ENCODE data around the gene ENTPD2.
A peak's percentile ranks its signal among the peaks of the same experiment; 100 is the strongest.

ENTPD2 gene
- 0 to 0.16 (median 0) reads per million in 18 experiments for total RNA-seq

DNA sequence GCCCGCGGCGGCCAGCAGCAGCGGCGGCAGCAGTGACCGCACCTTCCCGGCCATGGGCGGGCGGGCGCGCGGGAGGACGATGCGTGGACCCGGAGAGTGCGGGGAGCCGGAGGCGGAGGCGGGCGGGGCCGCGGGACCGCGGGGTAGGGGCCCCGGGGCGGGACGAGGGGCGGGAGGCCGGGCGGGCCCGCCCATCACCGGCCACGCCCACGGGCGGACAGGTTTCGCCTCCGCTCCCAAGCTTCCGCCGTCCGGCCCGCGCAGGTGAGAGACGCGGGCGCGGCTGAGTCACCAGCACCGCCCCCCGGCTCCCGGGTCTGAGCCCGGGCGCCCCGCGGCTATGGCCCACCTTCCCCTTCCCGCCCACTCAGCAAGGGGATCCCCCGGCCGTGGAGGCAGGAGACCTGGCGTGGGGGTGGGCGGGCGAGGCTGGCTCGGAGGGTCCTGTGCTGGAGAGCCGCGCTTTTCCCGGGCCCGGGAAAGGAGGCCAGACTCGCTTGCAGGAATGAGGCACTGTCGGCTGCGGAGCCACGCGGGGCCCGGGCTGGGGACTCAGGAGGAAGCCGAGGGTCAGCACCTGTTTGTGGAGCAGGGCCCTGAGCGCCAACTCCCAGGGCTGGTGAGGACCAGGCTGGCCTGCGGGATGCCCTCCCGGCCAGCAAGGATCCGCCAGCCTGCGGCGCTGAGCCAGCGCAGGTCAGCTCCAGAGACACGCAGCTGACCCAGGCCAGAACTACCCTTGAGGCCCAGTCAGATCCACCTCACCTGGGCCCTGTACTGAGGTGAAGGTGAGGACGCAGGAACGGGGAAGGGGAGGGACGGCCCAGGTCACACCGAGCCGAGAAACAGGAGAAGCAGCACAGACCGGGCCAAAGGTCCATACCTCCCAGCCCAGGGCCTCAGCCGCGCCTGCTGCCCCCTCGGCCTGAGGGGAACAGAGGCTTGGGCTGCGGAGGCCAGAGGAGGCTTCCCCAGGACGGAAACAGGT is at the start of gene ENTPD2:
Gene ENTPD2, minus strand, starts transcription at position 118 of the 988 bp plus-strand sequence. Its CDS starts 64 bp downstream, at position 54.
- no peak for DNase-seq

DNA sequence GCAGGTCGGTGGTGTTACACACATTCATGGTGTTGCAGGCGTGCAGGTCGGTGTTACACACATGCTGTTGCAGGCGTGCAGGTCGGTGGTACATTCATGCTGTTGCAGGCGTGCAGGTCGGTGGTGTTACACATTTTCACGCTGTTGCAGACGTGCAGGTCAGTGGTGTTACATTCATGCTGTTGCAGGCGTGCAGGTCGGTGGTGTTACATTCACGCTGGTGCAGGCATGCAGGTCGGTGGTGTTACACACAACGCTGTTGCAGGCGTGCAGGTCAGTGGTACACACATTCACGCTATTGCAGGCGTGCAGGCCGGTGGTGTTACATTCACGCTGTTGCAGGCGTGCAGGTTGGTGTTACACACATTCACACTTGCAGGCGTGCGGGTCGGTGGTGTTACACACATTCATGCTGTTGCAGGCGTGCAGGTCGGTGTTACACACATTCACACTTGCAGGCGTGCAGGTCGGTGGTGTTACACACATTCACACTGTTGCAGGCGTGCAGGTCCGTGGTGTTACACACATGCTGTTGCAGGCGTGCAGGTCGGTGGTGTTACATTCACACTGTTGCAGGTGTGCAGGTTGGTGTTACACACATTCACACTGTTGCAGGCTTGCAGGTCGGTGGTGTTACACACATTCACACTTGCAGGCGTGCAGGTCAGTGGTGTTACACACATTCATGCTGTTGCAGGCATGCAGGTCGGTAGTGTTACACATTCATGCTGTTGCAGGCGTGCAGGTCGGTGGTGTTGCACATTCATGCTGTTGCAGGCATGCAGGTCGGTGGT is 49.5 kb upstream of the ENTPD2 start:
- DNase-seq = no peak

DNA sequence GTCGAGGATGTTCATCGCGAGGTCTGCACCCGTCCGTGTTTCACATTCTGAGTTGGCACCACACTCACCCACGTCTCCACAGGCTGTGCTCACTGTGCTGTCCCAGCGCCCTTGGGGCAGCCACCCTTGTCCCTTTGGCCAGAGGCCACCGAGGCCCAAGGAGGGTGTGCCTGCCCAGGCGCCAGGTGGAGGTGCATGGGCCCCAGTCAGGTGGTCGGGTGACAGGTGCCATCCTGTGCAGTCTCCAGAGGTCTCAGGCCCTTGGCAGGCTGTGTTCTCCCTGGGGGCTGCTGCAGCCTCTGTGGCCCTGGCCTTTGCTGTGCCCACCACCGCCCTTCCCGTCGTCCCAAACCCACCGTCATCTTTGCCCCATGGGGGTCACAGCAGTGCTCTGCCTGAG is 45.4 kb upstream of the ENTPD2 start:
- no peak for DNase-seq

- DNase-seq = no peak
Observed at GRCh38 chr9:137097761-137098462, 44.1 kb upstream of the ENTPD2 start.

GRCh38 chr9:137096785-137097546 is 43.1 kb upstream of the ENTPD2 start:
- no peak for DNase-seq

GRCh38 chr9:137095664-137096517 is 42.0 kb upstream of the ENTPD2 start:
- DNase-seq = no peak

- DNase-seq = no peak
Observed at GRCh38 chr9:137089232-137089947, 35.5 kb upstream of the ENTPD2 start.

- DNase-seq = no peak
Observed at GRCh38 chr9:137088121-137088520, 34.3 kb upstream of the ENTPD2 start.

GRCh38 chr9:137087409-137087925 is 33.6 kb upstream of the ENTPD2 start:
- DNase-seq = peak; percentile 47 to 65

- DNase-seq = peak; percentile 99 to 100
Observed at GRCh38 chr9:137086531-137087408, 32.9 kb upstream of the ENTPD2 start, which contains the start of gene MAN1B1. Gene MAN1B1, plus strand, starts transcription at chr9:137086985. Its CDS starts 15 bp downstream, at chr9:137087000.

DNA sequence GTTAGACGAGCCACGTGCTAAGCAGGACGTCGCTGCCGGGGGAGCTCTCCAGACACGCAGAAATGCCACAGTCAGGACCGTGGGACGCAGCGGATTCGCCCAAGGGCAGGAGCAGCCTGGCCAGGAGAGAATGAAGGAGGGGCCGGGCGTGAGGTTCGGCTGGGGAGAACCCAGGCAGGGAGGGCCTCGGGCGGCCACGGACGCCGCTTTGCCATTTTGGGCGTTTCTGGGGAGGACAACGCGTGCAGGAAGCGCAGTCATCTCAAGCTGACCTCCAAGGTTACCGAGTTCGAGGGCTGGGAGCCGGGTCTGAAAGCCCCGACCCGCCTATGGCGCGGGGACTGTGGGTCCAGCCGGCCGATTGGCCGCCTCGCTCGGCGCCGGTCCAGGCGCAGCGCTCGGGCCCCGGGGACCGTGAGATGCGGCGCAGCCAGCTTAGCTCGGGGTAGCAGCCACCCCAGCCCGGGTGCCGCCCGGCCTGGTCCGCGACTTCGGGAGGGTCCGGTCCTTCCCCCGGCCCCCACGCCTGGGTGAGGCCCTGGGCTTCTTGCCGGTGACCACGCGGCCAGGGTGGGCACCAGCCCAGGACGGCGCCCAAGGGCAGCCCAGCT is 32.2 kb upstream of the ENTPD2 start:
- DNase-seq = peak in 1 of 2 donors; percentile 42

DNA sequence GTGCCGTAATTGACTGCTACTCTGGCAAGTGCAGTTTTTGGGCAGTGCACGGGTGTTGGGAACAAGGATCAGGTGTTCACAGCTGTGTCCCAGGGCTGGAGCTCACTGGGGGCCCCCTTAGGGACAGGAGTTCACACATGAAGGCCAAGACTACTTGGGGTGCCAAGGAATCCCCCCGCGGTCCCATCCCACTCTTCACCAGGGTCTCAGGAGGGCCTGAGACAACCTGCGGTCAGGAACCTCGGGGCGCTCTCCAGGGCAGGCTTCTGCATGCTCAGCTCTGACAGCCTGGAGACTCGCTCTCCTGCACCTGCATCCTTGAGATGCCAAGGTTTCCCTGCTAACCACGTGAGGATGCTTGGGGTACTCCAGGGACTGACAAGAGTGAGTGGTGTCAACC is 30.7 kb upstream of the ENTPD2 start:
- no peak for DNase-seq

DNA sequence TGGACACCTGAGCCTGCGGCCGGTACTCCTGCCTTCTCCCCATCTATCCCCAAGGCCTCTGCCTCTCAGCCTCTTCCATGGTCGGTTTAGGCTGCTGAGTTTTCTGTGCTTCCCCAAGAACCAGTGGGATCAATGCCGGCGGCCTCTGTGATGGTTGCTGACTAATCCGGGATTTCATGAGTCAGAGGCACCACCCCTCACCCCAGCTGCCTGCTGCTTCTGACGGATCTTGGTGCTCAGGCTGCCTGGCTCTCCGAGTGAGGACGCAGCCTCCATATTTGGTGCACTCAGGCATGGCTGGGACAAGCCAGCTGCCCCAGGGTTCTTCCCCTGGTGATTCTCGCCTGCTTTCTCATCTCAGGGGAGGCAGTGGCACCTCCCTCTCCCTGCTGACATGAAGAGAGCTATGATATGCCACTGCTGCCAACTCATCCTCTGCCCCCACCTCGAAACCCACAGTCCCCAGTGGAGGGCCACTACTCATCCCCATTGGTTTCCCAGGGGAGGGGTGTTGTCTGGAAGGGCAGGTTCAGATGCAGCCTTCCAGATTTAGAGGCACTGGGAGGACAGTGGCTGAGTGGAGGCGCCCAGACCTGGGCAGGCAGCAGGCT is 29.6 kb upstream of the ENTPD2 start:
- peak; percentile 31 to 76 for DNase-seq

DNA sequence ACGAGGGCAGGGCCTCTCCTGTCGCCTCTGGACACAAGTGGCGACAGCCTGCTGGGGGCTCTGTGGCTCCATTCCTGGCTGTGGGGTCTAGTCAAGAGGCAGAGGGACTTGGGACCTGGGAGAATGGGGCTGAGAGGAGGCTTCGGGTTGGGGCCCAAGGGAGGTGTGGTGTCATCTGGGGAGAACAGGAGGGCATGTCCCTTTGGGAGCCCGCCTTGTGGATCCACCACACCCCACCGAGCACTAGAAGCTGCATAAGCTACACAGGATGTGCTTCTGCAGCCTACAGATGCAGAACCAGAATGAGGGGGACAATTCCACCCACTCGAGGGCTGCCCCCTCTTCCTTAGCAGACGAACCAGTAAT is 29.0 kb upstream of the ENTPD2 start:
- no peak for DNase-seq

DNA sequence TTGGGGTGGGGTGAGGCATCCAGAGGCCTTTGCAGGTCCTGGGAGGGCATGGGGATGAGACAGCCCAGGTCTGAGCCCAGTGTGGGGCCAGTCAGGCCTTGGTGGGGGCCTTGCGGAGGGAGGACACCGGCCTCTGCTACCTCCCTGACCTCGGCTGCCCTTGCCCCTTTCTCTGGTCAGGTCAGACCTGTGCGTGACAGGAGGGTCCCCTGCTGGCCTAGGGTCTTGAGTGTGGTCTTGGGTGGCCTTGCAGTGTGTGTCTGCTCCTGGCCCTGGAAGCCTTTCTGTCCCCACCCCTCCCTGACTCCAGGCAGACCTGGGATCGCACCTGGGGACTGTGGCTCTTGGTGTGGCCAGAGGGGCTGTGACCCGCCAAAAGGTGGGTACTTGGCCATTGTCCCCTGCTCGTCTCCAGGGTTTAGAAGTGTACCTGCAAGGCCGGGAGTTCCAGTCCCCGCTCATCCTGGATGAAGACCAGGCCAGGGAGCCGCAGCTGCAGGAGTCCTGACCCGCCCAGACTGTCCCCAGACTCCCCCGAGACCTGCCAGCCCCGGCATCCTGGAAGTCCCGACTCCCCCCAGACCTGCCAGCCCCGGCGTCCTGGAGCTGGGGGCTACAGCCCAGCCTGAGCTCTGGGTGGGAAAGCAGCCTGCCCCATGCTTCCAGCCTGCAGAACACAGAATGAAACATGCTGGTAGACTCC is 28.5 kb upstream of the ENTPD2 start:
- DNase-seq = no peak

- DNase-seq = no peak
Observed at GRCh38 chr9:137080260-137081122, 26.6 kb upstream of the ENTPD2 start.
